Measurements from ENCODE around the gene AP5Z1.

DNA sequence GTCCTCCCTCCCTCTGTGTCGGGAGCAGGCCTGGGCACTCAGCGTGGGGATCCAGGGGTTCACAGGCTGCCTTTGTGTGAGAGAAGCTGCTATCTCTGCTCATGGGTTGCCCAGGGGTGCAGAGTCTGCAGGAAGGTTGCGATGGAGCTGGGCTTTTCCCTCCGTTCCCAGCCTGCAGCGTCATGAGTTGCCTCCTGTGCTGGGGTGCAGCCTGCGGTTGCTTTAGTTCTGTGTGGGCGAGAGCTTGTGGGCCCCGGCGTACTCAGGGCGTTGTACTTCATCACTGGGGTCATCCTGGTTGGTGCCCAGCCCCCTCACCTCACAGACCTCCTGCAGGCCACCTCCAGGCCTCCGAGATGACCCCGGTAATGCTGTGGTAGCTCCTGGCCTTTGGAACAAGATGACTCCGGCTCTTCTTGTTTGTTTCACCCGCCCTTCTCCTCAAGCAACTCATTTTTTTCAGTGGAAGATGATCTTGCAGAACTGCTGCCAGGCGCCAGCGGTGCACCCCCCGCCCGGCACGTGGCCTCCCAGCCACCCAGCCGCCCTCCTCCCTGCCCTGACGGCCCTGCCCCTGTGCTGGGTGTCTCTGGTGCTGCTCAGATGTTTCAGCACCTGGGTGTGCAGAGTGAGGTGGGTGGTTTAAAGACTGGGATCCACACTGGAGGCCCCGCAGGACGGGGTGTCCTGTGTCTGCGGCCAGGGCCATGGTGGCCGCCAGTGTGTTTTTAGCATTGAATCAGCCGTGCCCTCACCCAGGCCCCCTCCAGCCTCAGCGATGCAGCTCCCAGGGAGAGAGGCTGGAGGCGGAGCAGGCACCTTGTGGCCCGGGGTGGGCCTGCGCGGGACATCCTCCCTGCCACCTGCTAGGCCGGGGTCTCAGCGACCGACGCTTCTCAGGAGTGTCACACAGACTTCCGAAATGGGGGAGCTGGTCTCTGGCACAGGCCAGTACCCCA lies 7.2 kb downstream of the AP5Z1 start:
- TF ChIP-seq CTCF (IDR thresholded peaks at IDR 0.05; ENCODE audit: low read length) (no peak), EZH2 (IDR thresholded peaks at IDR 0.05; ENCODE audit: borderline replicate concordance, low read length) (no peak)

Data from OCI-LY1 (cell line).